GM18526 (cell line): ENCODE measurements around the gene CLCN2.
A peak's percentile ranks its signal among the peaks of the same experiment; 100 is the strongest.

ENCODE experiments used
- POLR2A ChIP-seq: IDR thresholded peaks from 3 replicates; pipeline ENCODE4 v1.6.1; 2011; ENCODE audit not compliant: insufficient read length; ENCODE audit errors: extremely low read depth

CLCN2 gene

DNA sequence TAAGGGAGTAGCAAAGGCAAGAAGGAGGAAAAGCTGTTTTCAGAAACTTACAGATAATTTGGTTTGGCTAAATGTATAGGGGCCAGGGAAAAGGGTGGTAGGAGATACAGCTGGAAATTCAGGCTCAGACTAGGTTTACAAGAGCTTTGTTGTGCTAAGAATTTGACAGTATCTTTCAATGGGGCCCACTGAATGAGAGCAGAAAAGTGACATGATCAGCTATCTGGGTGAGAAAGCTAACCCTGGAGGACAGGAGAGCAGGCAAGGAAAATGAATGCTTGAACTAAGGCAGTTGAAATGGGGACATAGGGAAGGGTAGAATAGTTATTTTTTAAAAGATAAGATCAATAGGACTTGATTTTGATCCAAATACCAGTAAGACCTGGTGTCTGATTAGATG lies 49.8 kb downstream of the CLCN2 start:
- TF ChIP-seq POLR2A = no peak

DNA sequence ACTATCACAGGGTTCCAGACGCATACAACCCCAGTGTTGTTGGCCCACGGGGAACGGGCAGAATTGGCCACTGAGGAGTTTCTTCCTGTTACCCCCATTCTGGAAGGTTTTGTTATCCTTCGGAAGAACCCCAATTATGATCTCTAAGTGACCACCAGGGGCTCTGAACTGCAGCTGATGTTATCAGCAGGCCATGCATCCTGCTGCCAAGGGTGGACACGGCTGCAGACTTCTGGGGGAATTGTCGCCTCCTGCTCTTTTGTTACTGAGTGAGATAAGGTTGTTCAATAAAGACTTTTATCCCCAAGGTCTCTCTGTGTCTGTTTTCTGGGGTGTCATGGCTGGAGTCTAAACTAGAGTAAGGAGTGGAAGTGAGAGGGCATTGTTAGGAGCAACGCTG lies 52.7 kb downstream of the CLCN2 start:
- no peak for TF ChIP-seq POLR2A

GRCh38 chr3:184307915-184308314 lies 53.5 kb downstream of the CLCN2 start:
- TF ChIP-seq POLR2A = no peak

GRCh38 chr3:184306341-184306972 lies 54.9 kb downstream of the CLCN2 start:
- no peak for TF ChIP-seq POLR2A

GRCh38 chr3:184305577-184305976 lies 55.8 kb downstream of the CLCN2 start:
- no peak for TF ChIP-seq POLR2A

GRCh38 chr3:184300378-184300720 lies 61.1 kb downstream of the CLCN2 start:
- TF ChIP-seq POLR2A = no peak

GRCh38 chr3:184299488-184300377 lies 61.7 kb downstream of the CLCN2 start:
- no peak for TF ChIP-seq POLR2A

DNA sequence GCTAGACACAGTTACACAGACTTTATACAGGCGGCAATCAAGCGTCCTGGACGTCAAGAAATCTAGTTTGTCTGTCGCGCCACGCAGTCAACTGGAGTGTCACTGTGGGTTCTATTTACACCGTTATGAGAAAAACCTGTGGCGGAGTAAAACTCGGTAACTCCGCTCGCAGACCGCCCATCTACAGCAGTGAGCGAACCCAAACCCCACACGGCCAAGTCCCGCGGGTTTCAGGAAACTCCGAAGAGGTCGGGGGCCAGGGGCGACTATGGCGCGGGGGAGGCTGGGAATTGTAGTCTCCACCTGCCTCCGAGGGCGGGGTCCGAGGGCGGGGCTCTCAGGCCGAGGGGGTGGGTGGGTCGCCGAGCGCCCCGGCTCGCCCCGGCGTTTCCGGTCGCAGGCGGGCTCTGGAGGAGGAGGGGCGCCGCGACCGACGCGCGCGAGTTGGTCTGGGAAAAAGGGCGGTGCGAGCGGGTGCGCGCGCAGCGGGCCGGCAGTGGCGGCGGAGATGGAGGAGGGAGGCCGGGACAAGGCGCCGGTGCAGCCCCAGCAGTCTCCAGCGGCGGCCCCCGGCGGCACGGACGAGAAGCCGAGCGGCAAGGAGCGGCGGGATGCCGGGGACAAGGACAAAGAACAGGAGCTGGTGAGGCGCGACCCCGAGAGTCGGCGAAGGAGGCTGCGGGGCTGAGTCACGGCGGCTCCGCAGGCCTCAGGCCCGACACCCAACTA lies 62.5 kb downstream of the CLCN2 start, which contains the start of gene PSMD2:
Gene PSMD2, plus strand, starts transcription at position 483 of the 729 bp plus-strand sequence. Its CDS starts 26 bp downstream, at position 509.
- TF ChIP-seq POLR2A = peak; percentile 82

GRCh38 chr3:184296616-184297015 lies 64.8 kb downstream of the CLCN2 start:
- TF ChIP-seq POLR2A = no peak
